Naive B cell (primary cell): ENCODE measurements around the gene EFR3B. TPM values are rescaled to one million over a fixed set of nuclear protein-coding genes. Genes with fewer than 3 reads are reported as not detected.
A peak's percentile ranks its signal among the peaks of the same experiment; 100 is the strongest.

Source experiments
- ATAC-seq, 2 donors: fragments of 150-1000 bp; cut with Tn5 transposase; 2 replicates each; pipeline ENCODE4 v1.10.0; 2021; ENCODE audit warnings: low read depth in 2 of 2, mild to moderate bottlenecking in 2 of 2, moderate library complexity in 2 of 2
- DNase-seq: peaks from one replicate; pipeline ENCODE4 v3.0.0; 2022
- H3K27ac Mint-ChIP-seq, 6 donors: one replicate each; pipeline ENCODE4 v1.8.0; 2020 to 2022; ENCODE audit warnings: mild to moderate bottlenecking in 6 of 6, mixed read lengths in 6 of 6, moderate library complexity in 5 of 6, inconsistent platforms in 2 of 6
- H3K27me3 Mint-ChIP-seq, 3 donors: one replicate each; pipeline ENCODE4 v1.8.0; 2021 to 2022; ENCODE audit warnings: mixed read lengths in 3 of 3, mild to moderate bottlenecking in 1 of 3
- H3K36me3 Mint-ChIP-seq, 2 donors: one replicate each; pipeline ENCODE4 v1.8.0; 2020 to 2022; ENCODE audit warnings: mixed read lengths in 2 of 2, inconsistent platforms in 1 of 2, mild to moderate bottlenecking in 1 of 2
- H3K4me1 Mint-ChIP-seq, 3 donors: one replicate each; pipeline ENCODE4 v1.8.0; 2020 to 2022; ENCODE audit warnings: mixed read lengths in 3 of 3, inconsistent platforms in 1 of 3, mild to moderate bottlenecking in 1 of 3, moderate library complexity in 1 of 3
- H3K4me3 Mint-ChIP-seq, 8 donors: one replicate each; pipeline ENCODE4 v1.8.0; 2020 to 2022; ENCODE audit warnings: mild to moderate bottlenecking in 8 of 8, mixed read lengths in 8 of 8, moderate library complexity in 8 of 8, inconsistent platforms in 2 of 8
- H3K9me3 Mint-ChIP-seq, 7 donors: one replicate each; pipeline ENCODE4 v1.8.0; 2020 to 2022; ENCODE audit warnings: mixed read lengths in 7 of 7, mild to moderate bottlenecking in 5 of 7, inconsistent platforms in 2 of 7, moderate library complexity in 1 of 7
- polyA plus RNA-seq, 6 donors: library from polyadenylated mRNA; unstranded; fragments of 300-500 nt; fragmentation: Illumina TruSeq; gene quantifications; one replicate each; pipeline ENCODE4 v1.2.3, GENCODE V29; 2021; ENCODE audit warnings: low read depth in 6 of 6

Gene EFR3B
- polyA plus RNA-seq, 6 donors from 2014 or later = 0.10 to 0.16 TPM; not detected in 4

- H3K27me3 Mint-ChIP-seq = peaks cover 0 to 15% (median 6%) of the 10 kb centered on the region in 3 donors
- ATAC-seq (no peak), DNase-seq (no peak)
- H3K9me3 Mint-ChIP-seq = no peaks in the 10 kb centered on the region
- H3K4me1 Mint-ChIP-seq = no peaks in the 10 kb centered on the region
- H3K4me3 Mint-ChIP-seq = no peak overlapping the region
- H3K36me3 Mint-ChIP-seq = no peaks in the 10 kb centered on the region
- peak overlapping the region in 1 of 6 donors; percentile 12 for H3K27ac Mint-ChIP-seq
These were observed 20.0 kb upstream of the EFR3B start for GRCh38 chr2:25021791-25022362.

GRCh38 chr2:25023333-25023732, 18.5 kb upstream of the EFR3B start:
- DNase-seq = no peak
- Mint-ChIP-seq H3K27ac (no peak overlapping the region), H3K4me3 (no peak overlapping the region), H3K4me1 (no peaks in the 10 kb centered on the region), H3K9me3 (no peaks in the 10 kb centered on the region), H3K36me3 (no peaks in the 10 kb centered on the region), H3K27me3 (peaks cover 0 to 15% (median 6%) of the 10 kb centered on the region in 3 donors)
- ATAC-seq = no peak

GRCh38 chr2:25025229-25026007, 16.5 kb upstream of the EFR3B start:
- no peak overlapping the region for H3K27ac Mint-ChIP-seq

GRCh38 chr2:25026008-25026530, 15.8 kb upstream of the EFR3B start:
- no peaks in the 10 kb centered on the region for H3K9me3 Mint-ChIP-seq
- ATAC-seq = no peak
- no peak overlapping the region for H3K27ac Mint-ChIP-seq
- no peak overlapping the region for H3K4me3 Mint-ChIP-seq
- H3K4me1 Mint-ChIP-seq = peaks cover 5 to 11% (median 6%) of the 10 kb centered on the region in 3 donors
- H3K27me3 Mint-ChIP-seq = peaks cover 0 to 15% (median 6%) of the 10 kb centered on the region in 3 donors
- no peak for DNase-seq
- H3K36me3 Mint-ChIP-seq = no peaks in the 10 kb centered on the region

More at GRCh38 chr2:25025229-25026007, 16.5 kb upstream of the EFR3B start:
- Mint-ChIP-seq H3K4me1 (peaks cover 0 to 5% (median 0%) of the 10 kb centered on the region in 3 donors), H3K27me3 (peaks cover 0 to 15% (median 6%) of the 10 kb centered on the region in 3 donors), H3K9me3 (no peaks in the 10 kb centered on the region), H3K4me3 (no peak overlapping the region), H3K36me3 (no peaks in the 10 kb centered on the region)
- DNase-seq (no peak), ATAC-seq (no peak)

- peaks cover 0 to 3% (median 0%) of the 10 kb centered on the region in 7 donors for H3K9me3 Mint-ChIP-seq
- H3K36me3 Mint-ChIP-seq = no peaks in the 10 kb centered on the region
- DNase-seq (no peak), ATAC-seq (no peak)
- peaks cover 0 to 5% (median 4%) of the 10 kb centered on the region in 3 donors for H3K27me3 Mint-ChIP-seq
- H3K4me1 Mint-ChIP-seq = peaks cover 5 to 11% (median 6%) of the 10 kb centered on the region in 3 donors
- no peak overlapping the region for H3K27ac Mint-ChIP-seq
- H3K4me3 Mint-ChIP-seq = no peak overlapping the region
These were observed 12.7 kb upstream of the EFR3B start for GRCh38 chr2:25029183-25029554.

- Mint-ChIP-seq H3K9me3 (peaks cover 0 to 4% (median 0%) of the 10 kb centered on the region in 7 donors), H3K27me3 (no peaks in the 10 kb centered on the region), H3K36me3 (no peaks in the 10 kb centered on the region), H3K4me3 (no peak overlapping the region), H3K4me1 (peaks cover 5 to 11% (median 6%) of the 10 kb centered on the region in 3 donors), H3K27ac (peak overlapping the region in 1 of 6 donors; percentile 1)
- no peak for DNase-seq
- ATAC-seq = peak; percentile 21 to 57
These were observed 11.2 kb upstream of the EFR3B start for GRCh38 chr2:25030702-25031101.

GRCh38 chr2:25032094-25032493, 9.8 kb upstream of the EFR3B start:
- H3K27me3 Mint-ChIP-seq = no peaks in the 10 kb centered on the region

GRCh38 chr2:25032901-25033300, 9.0 kb upstream of the EFR3B start:
- peaks cover 0 to 4% (median 0%) of the 10 kb centered on the region in 7 donors for H3K9me3 Mint-ChIP-seq
- DNase-seq (no peak), ATAC-seq (no peak)
- H3K36me3 Mint-ChIP-seq = no peaks in the 10 kb centered on the region
- H3K27ac Mint-ChIP-seq = no peak overlapping the region
- peak overlapping the region in 1 of 8 donors; percentile 47 for H3K4me3 Mint-ChIP-seq
- peaks cover 5 to 11% (median 6%) of the 10 kb centered on the region in 3 donors for H3K4me1 Mint-ChIP-seq
- H3K27me3 Mint-ChIP-seq = no peaks in the 10 kb centered on the region

More at GRCh38 chr2:25032094-25032493, 9.8 kb upstream of the EFR3B start:
- Mint-ChIP-seq H3K4me3 (no peak overlapping the region), H3K36me3 (no peaks in the 10 kb centered on the region), H3K4me1 (peaks cover 5 to 11% (median 6%) of the 10 kb centered on the region in 3 donors), H3K27ac (no peak overlapping the region), H3K9me3 (peaks cover 0 to 4% (median 0%) of the 10 kb centered on the region in 7 donors)
- ATAC-seq (no peak), DNase-seq (no peak)

- ATAC-seq (no peak), DNase-seq (no peak)
- Mint-ChIP-seq H3K4me1 (peaks cover 5 to 11% (median 6%) of the 10 kb centered on the region in 3 donors), H3K9me3 (peaks cover 0 to 4% (median 0%) of the 10 kb centered on the region in 7 donors), H3K27ac (peak overlapping the region in 1 of 6 donors; percentile 60), H3K27me3 (no peaks in the 10 kb centered on the region), H3K36me3 (no peaks in the 10 kb centered on the region), H3K4me3 (no peak overlapping the region)
These were observed 7.8 kb upstream of the EFR3B start for GRCh38 chr2:25034081-25034480.

GRCh38 chr2:25035537-25036220, 6.2 kb upstream of the EFR3B start:
- Mint-ChIP-seq H3K27me3 (no peaks in the 10 kb centered on the region), H3K27ac (no peak overlapping the region), H3K4me3 (peak overlapping the region in 1 of 8 donors; percentile 31), H3K9me3 (peaks cover 0 to 4% (median 0%) of the 10 kb centered on the region in 7 donors), H3K36me3 (no peaks in the 10 kb centered on the region), H3K4me1 (peaks cover 3 to 4% (median 4%) of the 10 kb centered on the region in 3 donors)
- no peak for ATAC-seq
- no peak for DNase-seq

GRCh38 chr2:25036221-25036559, 5.7 kb upstream of the EFR3B start:
- H3K4me1 Mint-ChIP-seq = peaks cover 1 to 2% (median 2%) of the 10 kb centered on the region in 3 donors
- H3K4me3 Mint-ChIP-seq = no peak overlapping the region
- no peaks in the 10 kb centered on the region for H3K36me3 Mint-ChIP-seq
- H3K27ac Mint-ChIP-seq = no peak overlapping the region
- no peak for DNase-seq
- ATAC-seq = no peak
- H3K9me3 Mint-ChIP-seq = peaks cover 0 to 4% (median 0%) of the 10 kb centered on the region in 7 donors
- H3K27me3 Mint-ChIP-seq = peaks cover 1 to 3% (median 3%) of the 10 kb centered on the region in 3 donors

- Mint-ChIP-seq H3K27me3 (peaks cover 15 to 25% (median 24%) of the 10 kb centered on the region in 3 donors), H3K9me3 (peaks cover 0 to 2% (median 0%) of the 10 kb centered on the region in 7 donors), H3K27ac (no peak overlapping the region), H3K4me1 (peaks cover 15 to 26% (median 20%) of the 10 kb centered on the region in 3 donors), H3K4me3 (no peak overlapping the region), H3K36me3 (no peaks in the 10 kb centered on the region)
- no peak for ATAC-seq
- DNase-seq = no peak
These were observed 2.8 kb upstream of the EFR3B start for GRCh38 chr2:25039126-25039525.

GRCh38 chr2:25041307-25041927, 459 bp upstream of the EFR3B start:
- peak overlapping the region in 1 of 6 donors; percentile 52 for H3K27ac Mint-ChIP-seq
- ATAC-seq = peak; percentile 11 to 17
- DNase-seq = no peak
- H3K9me3 Mint-ChIP-seq = no peaks in the 10 kb centered on the region
- peak overlapping the region; percentile 69 to 90 (median 82) for H3K4me3 Mint-ChIP-seq
- peaks cover 28 to 44% (median 36%) of the 10 kb centered on the region in 3 donors for H3K27me3 Mint-ChIP-seq
- H3K36me3 Mint-ChIP-seq = no peaks in the 10 kb centered on the region
- peaks cover 22 to 26% (median 24%) of the 10 kb centered on the region in 3 donors for H3K4me1 Mint-ChIP-seq
